Mucosa of stomach (tissue), 1 donor: ENCODE measurements around the gene PROX1.
"Not testable (repeated sequence)": the region's sequence is repeated elsewhere in the genome, so short reads cannot be mapped to it uniquely, and the experiment has no call there.

ENCODE experiments used
- H3K27me3 ChIP-seq: one replicate; pipeline ENCODE4 v1.7.0; 2013; ENCODE audit warnings: mild to moderate bottlenecking, low read length; ENCODE audit not compliant: control insufficient read depth, insufficient read depth
- H3K36me3 ChIP-seq: one replicate; pipeline ENCODE4 v1.7.0; 2013; ENCODE audit warnings: low read length; ENCODE audit not compliant: control insufficient read depth, insufficient read depth
- H3K4me1 ChIP-seq: one replicate; pipeline ENCODE4 v1.7.0; 2013; ENCODE audit warnings: mild to moderate bottlenecking, low read length; ENCODE audit not compliant: control insufficient read depth, insufficient read depth
- H3K4me3 ChIP-seq: one replicate; pipeline ENCODE4 v1.7.0; 2013; ENCODE audit warnings: low read length
- H3K9ac ChIP-seq: one replicate; pipeline ENCODE4 v1.7.0; 2013; ENCODE audit warnings: mild to moderate bottlenecking, low read length, moderate library complexity
- H3K9me3 ChIP-seq: one replicate; pipeline ENCODE4 v1.7.0; 2013; ENCODE audit warnings: mild to moderate bottlenecking, low read length, moderate library complexity; ENCODE audit not compliant: control insufficient read depth
- donor health status: Pancreatic carcinoma.

Gene PROX1

GRCh38 chr1:214071469-214071868 is 83.7 kb downstream of the PROX1 start:
- Histone ChIP-seq H3K4me3 (no peak overlapping the region), H3K36me3 (no peaks in the 10 kb centered on the region), H3K4me1 (no peaks in the 10 kb centered on the region), H3K9ac (no peak overlapping the region), H3K27me3 (no peaks in the 10 kb centered on the region), H3K9me3 (no peaks in the 10 kb centered on the region)

GRCh38 chr1:214072426-214073157 is 84.8 kb downstream of the PROX1 start:
- H3K27me3 ChIP-seq = no peaks in the 10 kb centered on the region
- no peaks in the 10 kb centered on the region for H3K36me3 ChIP-seq
- no peaks in the 10 kb centered on the region for H3K9me3 ChIP-seq
- H3K4me3 ChIP-seq = no peak overlapping the region
- no peaks in the 10 kb centered on the region for H3K4me1 ChIP-seq
- H3K9ac ChIP-seq = no peak overlapping the region

DNA sequence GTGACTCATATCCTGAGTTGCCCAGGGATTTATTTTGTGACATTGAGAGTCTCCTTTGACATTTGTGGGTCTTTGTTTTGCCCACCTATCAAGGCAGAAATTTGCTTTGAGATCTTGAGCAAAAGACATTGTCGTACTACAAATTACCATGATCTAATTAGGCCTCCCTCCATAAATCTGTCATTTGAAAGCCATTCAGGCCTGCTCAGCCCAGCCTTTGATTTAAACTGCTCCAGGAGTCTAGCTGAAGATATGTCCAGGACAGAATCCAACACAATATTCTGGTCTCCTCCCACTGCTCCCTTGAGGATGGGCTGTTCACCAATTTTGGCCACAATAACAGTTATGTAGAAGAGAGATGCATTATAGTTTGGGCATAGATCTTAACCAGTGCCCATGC is 86.7 kb downstream of the PROX1 start:
- no peak overlapping the region for H3K9ac ChIP-seq
- no peaks in the 10 kb centered on the region for H3K36me3 ChIP-seq
- no peaks in the 10 kb centered on the region for H3K9me3 ChIP-seq
- H3K27me3 ChIP-seq = no peaks in the 10 kb centered on the region
- H3K4me3 ChIP-seq = no peak overlapping the region
- no peaks in the 10 kb centered on the region for H3K4me1 ChIP-seq

GRCh38 chr1:214075305-214075998 is 87.7 kb downstream of the PROX1 start:
- Histone ChIP-seq H3K4me3 (no peak overlapping the region), H3K4me1 (no peaks in the 10 kb centered on the region), H3K9ac (no peak overlapping the region), H3K9me3 (no peaks in the 10 kb centered on the region), H3K27me3 (no peaks in the 10 kb centered on the region), H3K36me3 (no peaks in the 10 kb centered on the region)

DNA sequence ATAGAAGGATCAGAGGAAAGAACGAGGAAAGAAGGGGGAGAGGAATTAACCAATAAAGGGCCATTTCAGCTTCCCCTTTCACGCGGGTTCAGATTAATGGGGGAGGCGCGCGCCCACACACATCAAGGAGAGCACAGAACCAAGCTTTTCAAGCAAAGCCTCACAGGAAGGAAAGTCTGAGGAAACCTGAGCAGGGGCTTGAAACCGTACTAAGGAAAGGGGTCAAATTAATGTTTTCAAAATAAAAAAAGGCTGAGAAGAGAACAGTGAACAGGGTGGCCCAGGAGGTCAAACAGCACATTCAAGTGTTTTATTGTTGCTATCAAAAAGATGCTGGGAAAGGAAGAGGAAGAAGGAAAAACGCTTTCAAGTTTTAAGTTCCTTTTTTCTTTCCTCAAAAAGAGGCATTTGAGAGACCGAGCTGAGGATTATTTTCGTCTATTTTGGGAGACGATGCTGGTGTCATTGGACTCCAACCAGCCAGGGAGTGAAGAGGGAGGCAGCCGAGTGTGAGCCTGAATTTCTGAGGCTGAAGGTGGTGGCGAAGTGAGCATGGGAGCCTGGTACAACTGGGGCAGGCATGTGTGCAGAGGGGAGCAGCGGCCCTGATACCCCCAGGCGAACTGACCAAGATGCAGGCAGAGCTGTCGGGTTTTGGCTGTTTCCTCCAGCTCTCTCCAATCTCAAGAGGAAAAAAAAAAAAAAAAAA is 88.4 kb downstream of the PROX1 start:
- Histone ChIP-seq H3K9me3 (no peaks in the 10 kb centered on the region), H3K27me3 (no peaks in the 10 kb centered on the region), H3K36me3 (no peaks in the 10 kb centered on the region), H3K4me3 (no peak overlapping the region), H3K9ac (no peak overlapping the region), H3K4me1 (no peaks in the 10 kb centered on the region)

DNA sequence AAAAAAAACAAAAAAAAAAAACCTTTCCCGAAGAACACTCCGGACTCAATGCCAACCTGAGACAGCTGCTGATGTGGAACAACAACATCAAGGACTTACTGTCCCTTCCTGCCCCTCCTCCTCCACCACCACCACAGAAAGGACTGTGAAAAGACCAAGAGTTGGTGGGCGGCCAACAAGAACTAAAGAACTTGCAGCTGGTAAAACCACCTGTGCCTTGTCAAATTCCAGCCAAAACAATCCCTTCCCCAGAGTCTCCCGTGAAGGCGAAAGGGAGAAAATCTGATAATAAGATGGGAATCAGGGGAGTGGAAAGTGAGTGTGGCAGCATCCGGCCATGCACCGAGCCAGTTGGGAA is 88.9 kb downstream of the PROX1 start:
- Histone ChIP-seq H3K9me3 (no peaks in the 10 kb centered on the region), H3K4me3 (no peak overlapping the region), H3K4me1 (no peaks in the 10 kb centered on the region), H3K36me3 (no peaks in the 10 kb centered on the region), H3K9ac (no peak overlapping the region), H3K27me3 (no peaks in the 10 kb centered on the region)

GRCh38 chr1:214078950-214079349 is 91.2 kb downstream of the PROX1 start:
- Histone ChIP-seq H3K4me1 (no peaks in the 10 kb centered on the region), H3K9ac (no peak overlapping the region), H3K9me3 (no peaks in the 10 kb centered on the region), H3K27me3 (no peaks in the 10 kb centered on the region), H3K36me3 (no peaks in the 10 kb centered on the region), H3K4me3 (no peak overlapping the region)

DNA sequence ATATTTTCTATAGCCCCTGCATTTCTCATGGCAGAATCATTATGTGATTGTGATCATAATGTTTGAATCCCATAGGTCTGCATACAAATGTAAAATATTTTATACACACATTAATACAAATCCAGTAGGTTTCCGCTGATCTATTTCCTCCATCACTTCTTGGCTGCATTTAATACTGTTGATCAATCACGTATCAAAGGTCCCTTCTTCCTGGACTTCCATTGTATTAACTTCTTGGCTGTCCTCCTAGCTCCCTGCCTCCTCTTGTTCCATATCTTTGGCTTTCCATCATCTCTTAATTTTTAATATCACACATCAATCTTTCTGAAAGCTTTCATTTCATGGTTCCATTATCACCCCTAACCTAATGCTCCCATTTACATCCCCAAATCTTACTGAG is 97.6 kb downstream of the PROX1 start:
- Histone ChIP-seq H3K27me3 (no peaks in the 10 kb centered on the region), H3K36me3 (no peaks in the 10 kb centered on the region), H3K9me3 (no peaks in the 10 kb centered on the region), H3K9ac (no peak overlapping the region), H3K4me3 (no peak overlapping the region), H3K4me1 (no peaks in the 10 kb centered on the region)

DNA sequence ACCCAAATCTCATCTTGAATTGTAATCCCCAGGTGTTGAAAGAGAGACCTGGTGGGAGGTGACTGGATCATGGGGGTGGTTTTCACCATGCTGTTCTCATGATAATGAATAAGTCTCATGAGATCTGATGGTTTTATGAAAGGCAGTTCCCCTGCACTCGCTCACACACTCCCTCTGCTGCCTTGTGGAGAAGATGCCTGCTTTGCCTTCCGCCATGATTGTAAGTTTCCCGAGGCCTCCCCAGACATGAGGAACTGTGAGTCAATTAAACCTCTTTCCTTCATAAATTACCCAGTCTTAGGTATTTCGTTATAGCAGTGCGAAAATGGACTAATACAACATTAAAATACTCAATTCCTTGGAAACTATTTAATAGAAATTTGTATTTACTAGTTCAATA is 99.2 kb downstream of the PROX1 start:
- Histone ChIP-seq H3K27me3 (no peaks in the 10 kb centered on the region), H3K36me3 (no peaks in the 10 kb centered on the region), H3K4me1 (no peaks in the 10 kb centered on the region), H3K9ac (no peak overlapping the region), H3K9me3 (no peaks in the 10 kb centered on the region), H3K4me3 (no peak overlapping the region)

- not testable (repeated sequence) for H3K9me3 ChIP-seq, H3K9ac ChIP-seq, H3K27me3 ChIP-seq, H3K4me1 ChIP-seq, H3K4me3 ChIP-seq, H3K36me3 ChIP-seq
Observed at GRCh38 chr1:214089003-214089402, 101.2 kb downstream of the PROX1 start.
